Lower leg skin (tissue), 4 donors: ENCODE results near the gene ATP6V0D1. TPM values are rescaled to one million over a fixed set of nuclear protein-coding genes. Genes with fewer than 3 reads are reported as not detected.
A peak's percentile ranks its signal among the peaks of the same experiment; 100 is the strongest.

Experiments used
- DNase-seq, 2 donors: peaks; one replicate each; pipeline ENCODE4 v3.0.0-alpha.2; 2019; ENCODE audit warnings: low spot score in 2 of 2
- H3K4me3 ChIP-seq: fragments of 200-600 bp; sonication (generic); 2 replicates; pipeline ENCODE4 v1.5.1; 2017; ENCODE audit warnings: mild to moderate bottlenecking, low read depth; ENCODE audit not compliant: poor library complexity, severe bottlenecking
- CTCF ChIP-seq, 3 donors: fragments of 450-650 bp; IDR thresholded peaks; one replicate each; pipeline ENCODE4 v1.5.1; 2016; ENCODE audit warnings: antibody characterized with exemption in 3 of 3, mild to moderate bottlenecking in 3 of 3, moderate library complexity in 2 of 3
- POLR2A ChIP-seq, 2 donors: fragments of 450-650 bp; IDR thresholded peaks; one replicate each; pipeline ENCODE4 v1.6.1; 2016 to 2017; ENCODE audit warnings: antibody characterized with exemption in 2 of 2, mild to moderate bottlenecking in 1 of 2, moderate library complexity in 1 of 2
- WGBS, 2 donors: methylation state at CpG; one replicate each; pipeline ENCODE4 v1.1.5; 2018; 5-methylcytosine and 5-hydroxymethylcytosine counted together
- intact Hi-C: fragments of 100-400 bp; cut with DNase I; formaldehyde crosslinking; loops from one replicate; pipeline ENCODE4 v1.15.0; 2023; ENCODE audit warnings: low total_unique reads
- total RNA-seq, 4 donors: library from RNA; depleted of rRNA; stranded (reverse); fragments of >200 nt; gene quantifications; one replicate each; pipeline ENCODE4 v1.1.0, GENCODE V29; 2016

ATP6V0D1 gene
- total RNA-seq, 4 donors from 2014 or later, result 114 to 141 (median 131) TPM

- no peak for DNase-seq
- intact Hi-C loops, result no loop called here
- H3K4me3 ChIP-seq, result no peak overlapping the region
- WGBS, 2 donors, result 10 to 13% methylated on average over 13 to 16 of the region's 20 CpGs
- TF ChIP-seq POLR2A (IDR thresholded peaks at IDR 0.05), result no peak
- no peak for TF ChIP-seq CTCF (IDR thresholded peaks at IDR 0.05)
These were observed 87.2 kb downstream of the ATP6V0D1 start for GRCh38 chr16:67393788-67394154.

- TF ChIP-seq CTCF (IDR thresholded peaks at IDR 0.05), result peak in 1 of 3 donors; percentile 54
- TF ChIP-seq POLR2A (IDR thresholded peaks at IDR 0.05), result no peak
- peak; percentile 75 to 97 for DNase-seq
- WGBS, 2 donors, result 0 to 1% methylated on average over 28 to 35 of the region's 56 CpGs
- intact Hi-C loops, result no loop called here
- H3K4me3 ChIP-seq, result no peak within 1 kb of the TSS
These were observed 87.7 kb downstream of the ATP6V0D1 start, which contains the start of gene TPPP3 for GRCh38 chr16:67393111-67393787. TSS of gene TPPP3 (minus strand) at chr16:67393498. CDS start at chr16:67391111, 2,387 bp downstream.

GRCh38 chr16:67392301-67393059 lies 88.5 kb downstream of the ATP6V0D1 start:
- WGBS, 2 donors, result 39 to 43% methylated on average over 17 to 18 of the region's 18 CpGs
- no peak for TF ChIP-seq CTCF (IDR thresholded peaks at IDR 0.05)
- no peak for TF ChIP-seq POLR2A (IDR thresholded peaks at IDR 0.05)
- intact Hi-C loops, result no loop called here
- no peak overlapping the region for H3K4me3 ChIP-seq
- peak in 1 of 2 donors; percentile 85 for DNase-seq

DNA sequence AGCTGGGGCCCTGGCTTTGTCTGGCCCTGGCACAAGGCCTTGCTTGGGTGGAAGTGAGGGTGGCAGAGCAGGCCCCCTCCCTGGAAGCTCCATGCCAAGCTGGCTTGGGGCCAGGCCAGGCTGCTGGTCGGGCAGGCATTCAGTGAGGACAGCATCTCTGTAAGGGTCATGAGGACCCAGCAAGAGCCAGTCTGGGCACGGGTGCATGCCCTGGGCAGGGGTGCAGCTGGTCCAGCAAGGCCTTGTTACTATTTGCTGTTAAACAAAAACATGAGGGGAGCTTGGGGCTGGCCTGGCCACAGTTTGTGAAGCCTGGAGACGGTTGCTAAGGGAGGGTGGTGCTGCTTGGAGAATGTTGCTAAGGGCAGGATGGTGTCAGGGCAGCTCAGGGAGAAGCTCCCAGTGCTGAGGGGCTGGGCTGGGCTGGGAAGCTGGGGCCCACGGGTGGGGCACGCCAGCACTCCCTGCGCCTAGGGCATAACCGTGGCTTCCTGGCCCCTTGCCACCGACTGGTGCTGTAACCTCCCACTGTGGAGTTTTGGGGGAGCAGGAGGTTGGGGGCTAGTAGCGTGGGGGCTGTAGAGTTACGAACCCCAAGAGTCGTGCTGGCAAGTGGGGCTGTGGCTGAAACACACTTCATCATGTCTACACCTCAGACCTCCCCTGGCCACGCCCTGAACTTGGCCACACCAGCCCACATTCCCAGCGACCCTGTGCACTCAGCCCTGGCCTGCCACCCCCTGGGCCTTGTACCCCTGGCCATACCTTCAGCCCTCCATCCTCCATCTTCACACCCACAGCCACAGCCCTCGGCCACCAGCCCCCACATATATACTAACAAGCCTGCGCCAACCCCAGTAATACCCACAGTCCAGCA lies 89.3 kb downstream of the ATP6V0D1 start:
- intact Hi-C loops, result no loop called here
- H3K4me3 ChIP-seq, result no peak overlapping the region
- 24 to 33% methylated on average over 15 of the region's 15 CpGs for WGBS, 2 donors
- DNase-seq, result peak in 1 of 2 donors; percentile 89
- TF ChIP-seq CTCF (IDR thresholded peaks at IDR 0.05), result no peak
- no peak for TF ChIP-seq POLR2A (IDR thresholded peaks at IDR 0.05)

GRCh38 chr16:67390816-67391423 lies 90.0 kb downstream of the ATP6V0D1 start:
- no peak overlapping the region for H3K4me3 ChIP-seq
- intact Hi-C loops, result no loop called here
- DNase-seq, result no peak
- TF ChIP-seq POLR2A (IDR thresholded peaks at IDR 0.05), result no peak
- no peak for TF ChIP-seq CTCF (IDR thresholded peaks at IDR 0.05)
- WGBS, 2 donors, result 75 to 95% methylated on average over 7 to 11 of the region's 11 CpGs
